ENCODE measurements around the gene MAT1A. TPM values are rescaled to one million over a fixed set of nuclear protein-coding genes. Genes with fewer than 3 reads are reported as not detected.

MAT1A gene
- total RNA-seq, 1 experiment from 2014 or later, result 1.5 TPM

GRCh38 chr10:80279146-80279545 lies 10.3 kb downstream of the MAT1A start:
- DNase-seq (ENCODE audit: low read depth, low spot score) (no peak), ATAC-seq (no peak)
- Histone ChIP-seq H3K27me3 (ENCODE audit: control insufficient read depth, insufficient read depth, low read length) (no peaks in the 10 kb centered on the region), H3K4me3 (ENCODE audit: low read depth in 2 of 2, low read length in 2 of 2) (no peak overlapping the region), H3K36me3 (ENCODE audit: control insufficient read depth, insufficient read depth, low read length) (no peaks in the 10 kb centered on the region), H3K9me3 (ENCODE audit: control insufficient read depth, insufficient read depth, low read depth, low read length) (no peaks in the 10 kb centered on the region), H3K27ac (ENCODE audit: low read length) (no peak overlapping the region), H3K4me1 (ENCODE audit: control insufficient read depth, insufficient read depth, low read length) (no peaks in the 10 kb centered on the region)
- intact Hi-C loops (cut with micrococcal nuclease; ENCODE audit: unreplicated experiment), result loop anchor here (10.0 kb wide), 1 partner anchor 246 kb away; no protein-coding TSS in a partner anchor
- CTCF ChIA-PET, result no interaction called here
- TF ChIP-seq TCF7L2 (IDR thresholded peaks at IDR 0.05; ENCODE audit: low read depth, low read length) (no peak), SIN3A (IDR thresholded peaks at IDR 0.05; ENCODE audit: borderline replicate concordance, insufficient read depth, low read depth, low read length) (no peak), REST (IDR thresholded peaks at IDR 0.05; ENCODE audit: insufficient read depth in 1 of 2, low read depth in 2 of 2, low read length in 1 of 2) (no peak), CTCF (IDR thresholded peaks at IDR 0.05) (no peak), POLR2AphosphoS5 (IDR thresholded peaks at IDR 0.05; ENCODE audit: low read depth, low read length) (no peak)
- in situ Hi-C loops (cut with HindIII; ENCODE audit: low pct_unique_long_range_greater_than_20kb, low sequenced_read_pairs), result no loop called here
- BruUV-seq (replicated peaks), result no TSS peak
- POLR2A ChIA-PET, result no interaction called here

DNA sequence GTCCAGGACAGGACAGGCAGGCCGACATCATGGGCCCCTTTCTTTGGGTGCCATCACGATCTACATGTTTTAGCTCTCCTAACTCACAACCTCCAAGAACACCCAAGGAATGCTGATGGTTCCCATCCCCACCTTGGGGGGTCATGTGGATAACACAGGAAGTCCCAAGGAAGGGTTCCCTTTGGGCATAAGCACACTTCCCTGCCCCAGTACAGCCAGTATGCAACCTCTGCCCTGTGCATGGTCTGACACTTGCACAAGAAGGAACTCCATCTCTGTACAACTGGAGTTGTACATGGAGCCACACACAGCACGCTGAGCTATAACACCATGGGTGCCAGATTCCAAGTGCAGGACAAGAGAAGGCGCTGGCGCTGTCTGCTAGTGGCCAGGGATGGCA lies 11.0 kb downstream of the MAT1A start:
- no peak for TF ChIP-seq CTCF (IDR thresholded peaks at IDR 0.05)
- no peak for TF ChIP-seq REST (IDR thresholded peaks at IDR 0.05; ENCODE audit: insufficient read depth in 1 of 2, low read depth in 2 of 2, low read length in 1 of 2)
- no peak for TF ChIP-seq POLR2AphosphoS5 (IDR thresholded peaks at IDR 0.05; ENCODE audit: low read depth, low read length)
- no peak for TF ChIP-seq SIN3A (IDR thresholded peaks at IDR 0.05; ENCODE audit: borderline replicate concordance, insufficient read depth, low read depth, low read length)
- no peak for TF ChIP-seq TCF7L2 (IDR thresholded peaks at IDR 0.05; ENCODE audit: low read depth, low read length)
- ChIA-PET POLR2A (no interaction called here), CTCF (no interaction called here)
- H3K27ac ChIP-seq (ENCODE audit: low read length), result no peak overlapping the region
- no peak overlapping the region for H3K4me3 ChIP-seq (ENCODE audit: low read depth in 2 of 2, low read length in 2 of 2)
- intact Hi-C loops (cut with micrococcal nuclease; ENCODE audit: unreplicated experiment), result loop anchor here (10.0 kb wide), 1 partner anchor 246 kb away; no protein-coding TSS in a partner anchor
- no peak for ATAC-seq
- no peaks in the 10 kb centered on the region for H3K9me3 ChIP-seq (ENCODE audit: control insufficient read depth, insufficient read depth, low read depth, low read length)
- no peaks in the 10 kb centered on the region for H3K4me1 ChIP-seq (ENCODE audit: control insufficient read depth, insufficient read depth, low read length)
- no peaks in the 10 kb centered on the region for H3K36me3 ChIP-seq (ENCODE audit: control insufficient read depth, insufficient read depth, low read length)
- in situ Hi-C loops (cut with HindIII; ENCODE audit: low pct_unique_long_range_greater_than_20kb, low sequenced_read_pairs), result no loop called here
- DNase-seq (ENCODE audit: low read depth, low spot score), result no peak
- H3K27me3 ChIP-seq (ENCODE audit: control insufficient read depth, insufficient read depth, low read length), result no peaks in the 10 kb centered on the region
- BruUV-seq (replicated peaks), result no TSS peak

Measured in Panc1 (cell line).